IMR-90 (cell line): ENCODE results near the gene KCNQ1. TPM values are rescaled to one million over a fixed set of nuclear protein-coding genes. Genes with fewer than 3 reads are reported as not detected.

Source experiments
- ATAC-seq: fragments of 200-7000 bp; cut with Tn5 transposase; 2 replicates; pipeline ENCODE4 v1.9.1; 2020; ENCODE audit warnings: low read depth, mild to moderate bottlenecking, moderate library complexity
- BruUV-seq: library from RNA; stranded (reverse); fragments of 400-500 nt; replicated peaks from 2 replicates; lab custom pipeline; 2021; lab: Mats Ljungman, UMichigan
- CTCF ChIA-PET: fragments of 300-600 bp; formaldehyde crosslinking; extraction: SDS; loops from one replicate; lab custom pipeline; 2021; ENCODE audit warnings: antibody characterized with exemption; lab: Yijun Ruan, JAX
- POLR2A ChIA-PET: fragments of 300-600 bp; sonication (Branson Sonifier 250); formaldehyde crosslinking; loops from one replicate; lab custom pipeline; 2022; ENCODE audit warnings: antibody characterized with exemption; ENCODE audit not compliant: unreplicated experiment; lab: Charles Lee
- DNase-seq: peaks from one replicate; pipeline ENCODE4 v3.0.0; 2013
- H2AFZ ChIP-seq: replicated peaks from 2 replicates; pipeline ENCODE3; 2013; ENCODE audit warnings: low read length, mild to moderate bottlenecking; ENCODE audit not compliant: poor library complexity
- H2AK5ac ChIP-seq: 2 replicates; pipeline ENCODE4 v1.6.1; 2013; ENCODE audit warnings: low read depth, low read length, inconsistent platforms
- H2AK9ac ChIP-seq: replicated peaks from 2 replicates; pipeline ENCODE3; 2013; ENCODE audit warnings: mild to moderate bottlenecking, low read depth, low read length, moderate library complexity; ENCODE audit not compliant: poor library complexity
- H2BK120ac ChIP-seq: 2 replicates; pipeline ENCODE4 v1.6.1; 2013; ENCODE audit warnings: low read depth, low read length, inconsistent platforms
- H2BK15ac ChIP-seq: 3 replicates; pipeline ENCODE4 v1.6.1; 2013; ENCODE audit warnings: low read depth, low read length, inconsistent platforms
- H2BK20ac ChIP-seq: 2 replicates; pipeline ENCODE4 v1.6.1; 2013; ENCODE audit warnings: low read depth, mild to moderate bottlenecking, inconsistent platforms, low read length, moderate library complexity
- H2BK5ac ChIP-seq: 2 replicates; pipeline ENCODE4 v1.6.1; 2013; ENCODE audit warnings: mild to moderate bottlenecking, low read depth, low read length, inconsistent platforms; ENCODE audit not compliant: poor library complexity, severe bottlenecking
- H3K14ac ChIP-seq: replicated peaks from 2 replicates; pipeline ENCODE4 v1.6.1; 2013; ENCODE audit warnings: low read depth, low read length, inconsistent platforms
- H3K18ac ChIP-seq: 2 replicates; pipeline ENCODE4 v1.6.1; 2013; ENCODE audit warnings: low read depth, low read length, control low read depth
- H3K23ac ChIP-seq: 2 replicates; pipeline ENCODE4 v1.6.1; 2013; ENCODE audit warnings: low read depth, low read length, inconsistent platforms
- H3K27ac ChIP-seq: 2 replicates; pipeline ENCODE4 v1.5.1; 2013; ENCODE audit warnings: mild to moderate bottlenecking, control low read depth, low read length; ENCODE audit not compliant: insufficient read depth
- H3K27me3 ChIP-seq: 2 replicates; pipeline ENCODE4 v1.6.1; 2013; ENCODE audit warnings: low read length; ENCODE audit not compliant: control insufficient read depth, insufficient read depth
- H3K36me3 ChIP-seq: 2 replicates; pipeline ENCODE4 v1.6.1; 2013; ENCODE audit warnings: low read length, mixed read lengths; ENCODE audit not compliant: control insufficient read depth, insufficient read depth
- H3K4ac ChIP-seq: 2 replicates; pipeline ENCODE4 v1.6.1; 2013; ENCODE audit warnings: low read depth, low read length, inconsistent platforms
- H3K4me1 ChIP-seq: 2 replicates; pipeline ENCODE4 v1.6.1; 2013; ENCODE audit warnings: low read length, mixed read lengths; ENCODE audit not compliant: control insufficient read depth, insufficient read depth
- H3K4me2 ChIP-seq: 2 replicates; pipeline ENCODE4 v1.6.1; 2013; ENCODE audit warnings: low read depth, mild to moderate bottlenecking, control low read depth, low read length, moderate library complexity
- H3K4me3 ChIP-seq: 2 replicates; pipeline ENCODE4 v1.5.1; 2013; ENCODE audit warnings: low read depth, mild to moderate bottlenecking, control low read depth, low read length, moderate library complexity; ENCODE audit not compliant: insufficient read depth
- H3K56ac ChIP-seq: 2 replicates; pipeline ENCODE4 v1.6.1; 2013; ENCODE audit warnings: low read length, inconsistent platforms; ENCODE audit not compliant: insufficient read depth; ENCODE audit errors: extremely low read depth
- H3K79me1 ChIP-seq, 2 experiments: 2 replicates each; pipeline ENCODE4 v1.6.1; 2013; ENCODE audit warnings: low read length in 2 of 2, inconsistent platforms in 1 of 2, low read depth in 1 of 2
- H3K9ac ChIP-seq: 2 replicates; pipeline ENCODE4 v1.6.1; 2013; ENCODE audit warnings: low read depth, low read length, control low read depth
- H3K9me1 ChIP-seq: 2 replicates; pipeline ENCODE4 v1.6.1; 2013; ENCODE audit warnings: low read length, inconsistent platforms; ENCODE audit not compliant: insufficient read depth
- H3K9me3 ChIP-seq: 2 replicates; pipeline ENCODE4 v1.6.1; 2013; ENCODE audit warnings: low read length; ENCODE audit not compliant: control insufficient read depth, insufficient read depth
- H4K20me1 ChIP-seq: 2 replicates; pipeline ENCODE4 v1.6.1; 2013; ENCODE audit warnings: low read length, inconsistent platforms; ENCODE audit not compliant: insufficient read depth
- H4K5ac ChIP-seq: 2 replicates; pipeline ENCODE4 v1.6.1; 2013; ENCODE audit warnings: mild to moderate bottlenecking, low read depth, low read length, control low read depth
- H4K8ac ChIP-seq, 2 experiments: 2 replicates each; pipeline ENCODE4 v1.6.1; 2013; ENCODE audit warnings: low read depth in 2 of 2, low read length in 2 of 2, control low read depth in 1 of 2, inconsistent platforms in 1 of 2
- H4K91ac ChIP-seq: 2 replicates; pipeline ENCODE4 v1.6.1; 2013; ENCODE audit warnings: low read depth, low read length, inconsistent platforms; ENCODE audit not compliant: insufficient read depth
- CHD1 ChIP-seq: IDR thresholded peaks from 2 replicates; pipeline ENCODE4 v1.6.1; 2012; ENCODE audit warnings: low read depth, low read length, improper control_type of control experiment
- CTCF ChIP-seq: conservative IDR thresholded peaks from 2 replicates; pipeline ENCODE4 v1.5.1; 2012; ENCODE audit warnings: mild to moderate bottlenecking, low read depth, low read length, improper control_type of control experiment
- ELK1 ChIP-seq: fragments of 150-350 bp; IDR thresholded peaks from 2 replicates; pipeline ENCODE4 v1.6.1; 2016; ENCODE audit warnings: low read depth, mild to moderate bottlenecking, low read length, moderate library complexity, borderline replicate concordance
- MAZ ChIP-seq: IDR thresholded peaks from 2 replicates; pipeline ENCODE4 v1.6.1; 2012; ENCODE audit warnings: low read depth, mild to moderate bottlenecking, low read length, improper control_type of control experiment, moderate library complexity, borderline replicate concordance
- POLR2A ChIP-seq: IDR thresholded peaks from 2 replicates; pipeline ENCODE4 v1.6.1; 2012; ENCODE audit warnings: mild to moderate bottlenecking, low read depth, low read length
- SMC3 ChIP-seq: fragments of 150-350 bp; IDR thresholded peaks from 2 replicates; pipeline ENCODE4 v1.6.1; 2016; ENCODE audit warnings: low read depth, mild to moderate bottlenecking, antibody characterized with exemption, low read length, moderate library complexity
- USF2 ChIP-seq: fragments of 150-350 bp; IDR thresholded peaks from 2 replicates; pipeline ENCODE4 v1.6.1; 2017; ENCODE audit warnings: mild to moderate bottlenecking, antibody characterized with exemption, low read length, low read depth
- WGBS, 2 experiments: methylation state at CpG; one replicate each; pipeline versions ENCODE4 v1.1.5 to v1.1.7; 2013; ENCODE audit warnings: missing lambda C conversion rate in 2 of 2; ENCODE audit not compliant: insufficient read length in 1 of 2; ENCODE audit errors: extremely low coverage in 2 of 2; 5-methylcytosine and 5-hydroxymethylcytosine counted together
- dilution Hi-C: fragments of 300-500 bp; cut with HindIII; formaldehyde crosslinking; loops from one replicate; pipeline ENCODE4 v1.14.3; 2018; ENCODE audit warnings: low sequenced_read_pairs; ENCODE audit not compliant: unreplicated experiment
- in situ Hi-C: fragments of 300-500 bp; cut with MboI; formaldehyde crosslinking; loops from 3 replicates; pipeline ENCODE4 v1.14.3; 2019; ENCODE audit warnings: low sequenced_read_pairs, inconsistent platforms, mixed read lengths
- intact Hi-C: fragments of 100-400 bp; cut with micrococcal nuclease; formaldehyde crosslinking; loops from 2 replicates; pipeline ENCODE4 v1.10.0; 2022
- polyA plus RNA-seq, 3 experiments: library from polyadenylated mRNA; depleted of rRNA; stranded (reverse); fragments of >200 nt; gene quantifications; 2 replicates each; pipeline ENCODE4 v1.2.3, GENCODE V29; 2012; ENCODE audit warnings: low replicate concordance in 1 of 3
- total RNA-seq: library from RNA; depleted of rRNA; stranded (reverse); fragments of >200 nt; gene quantifications from 2 replicates; pipeline ENCODE4 v1.2.3, GENCODE V29; 2012

KCNQ1 gene
- total and polyA plus RNA-seq, 2 of the 4 experiments (the other 2 are of a cell fraction) = 0.07 TPM; not detected in 1

- Histone ChIP-seq H4K5ac (no peak overlapping the region), H3K14ac (no peak overlapping the region), H3K9me3 (peaks cover 2% of the 10 kb centered on the region; the same call in 1 of the 2 replicates), H3K23ac (no peak overlapping the region), H2AFZ (no peak overlapping the region), H4K91ac (no peak overlapping the region), H3K56ac (no peak overlapping the region), H3K36me3 (no peaks in the 10 kb centered on the region), H3K27ac (no peak overlapping the region), H3K4me3 (no peak overlapping the region), H2AK9ac (no peak overlapping the region), H2BK5ac (no peak overlapping the region), H2BK120ac (no peak overlapping the region), H3K27me3 (peaks cover 43% of the 10 kb centered on the region), H4K8ac (no peak overlapping the region), H3K18ac (no peak overlapping the region), H2BK20ac (no peak overlapping the region), H3K4ac (no peak overlapping the region), H3K9me1 (no peaks in the 10 kb centered on the region), H4K20me1 (no peaks in the 10 kb centered on the region), H3K4me1 (no peaks in the 10 kb centered on the region), H3K9ac (no peak overlapping the region), H2BK15ac (no peak overlapping the region), H3K4me2 (no peak overlapping the region), H2AK5ac (no peak overlapping the region), H3K79me1 (no peaks in the 10 kb centered on the region)
- intact Hi-C loops (no loop called here), in situ Hi-C loops (no loop called here), dilution Hi-C loops (no loop called here)
- no TSS peak for BruUV-seq
- ChIA-PET CTCF (no interaction called here), POLR2A (no interaction called here)
- ATAC-seq (no peak), DNase-seq (no peak)
- TF ChIP-seq MAZ = no peak
- TF ChIP-seq ELK1 = no peak
- TF ChIP-seq CHD1 = no peak
- no peak for TF ChIP-seq POLR2A
- no peak for TF ChIP-seq CTCF
- no peak for TF ChIP-seq USF2
- no peak for TF ChIP-seq SMC3
- WGBS, 2 experiments = 77% methylated on average over 10 of the region's 12 CpGs; no CpG with 5 or more reads in 1 of the 2 experiments
Measured at GRCh38 chr11:2551131-2551530, 106.3 kb downstream of the KCNQ1 start.
